GM19455 (cell line): Measurements from ENCODE around the gene WDR33.

ENCODE experiments used
- ATAC-seq: cut with Tn5 transposase; IDR thresholded peaks from one replicate; pipeline ENCODE4 v1.9.1; 2021; ENCODE audit not compliant: unreplicated experiment

WDR33 gene

DNA sequence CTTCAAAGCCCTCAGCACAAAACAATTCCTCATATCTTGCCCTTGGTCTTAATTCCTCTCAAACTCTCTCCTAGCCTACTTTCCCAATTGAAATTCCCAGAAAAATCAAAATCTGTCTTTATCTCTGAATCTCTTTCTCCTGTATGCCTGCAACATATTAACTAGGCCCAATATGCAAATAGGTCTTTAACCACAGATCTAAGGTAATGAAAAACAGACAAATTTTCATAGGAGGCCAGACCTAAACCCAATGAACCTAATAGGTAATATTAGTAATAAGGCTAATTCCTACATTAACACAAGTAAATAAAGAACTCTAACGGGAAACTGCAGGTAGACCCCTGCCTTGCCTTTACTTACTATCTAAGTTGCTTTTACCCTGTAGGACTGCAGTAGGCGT is 41.4 kb downstream of the WDR33 start:
- ATAC-seq: no peak

DNA sequence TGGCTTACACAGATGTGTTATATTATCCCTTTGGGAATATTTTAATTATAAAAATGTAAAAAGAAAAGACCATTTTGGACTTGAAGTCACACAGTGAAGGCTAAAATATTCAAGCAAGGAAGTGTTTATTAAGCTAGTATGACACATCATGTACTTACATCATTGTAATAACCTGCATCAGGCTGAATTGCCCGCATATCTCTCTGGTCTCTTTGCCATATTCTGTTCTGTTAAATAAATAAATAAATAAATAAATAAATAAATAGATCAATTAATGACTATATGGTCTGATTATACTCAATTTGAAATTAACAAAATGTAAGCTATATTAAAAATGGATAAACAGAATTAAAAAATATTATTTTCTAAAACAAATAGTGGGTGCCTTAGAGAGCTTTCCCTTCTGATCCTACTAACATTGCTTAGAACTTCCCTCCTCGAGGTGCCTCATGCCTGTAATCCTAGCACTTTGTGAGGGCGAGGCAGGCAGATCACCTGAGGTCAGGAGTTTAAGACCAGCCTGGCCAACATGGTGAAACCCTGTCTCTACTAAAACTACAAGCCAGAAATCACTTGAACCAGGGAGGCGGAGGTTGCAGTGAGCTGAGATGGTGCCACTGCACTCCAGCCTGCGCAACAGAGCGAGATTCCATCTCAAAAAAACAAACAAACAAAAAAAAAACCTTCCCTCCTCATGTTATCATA is 42.0 kb downstream of the WDR33 start:
- no peak for ATAC-seq

DNA sequence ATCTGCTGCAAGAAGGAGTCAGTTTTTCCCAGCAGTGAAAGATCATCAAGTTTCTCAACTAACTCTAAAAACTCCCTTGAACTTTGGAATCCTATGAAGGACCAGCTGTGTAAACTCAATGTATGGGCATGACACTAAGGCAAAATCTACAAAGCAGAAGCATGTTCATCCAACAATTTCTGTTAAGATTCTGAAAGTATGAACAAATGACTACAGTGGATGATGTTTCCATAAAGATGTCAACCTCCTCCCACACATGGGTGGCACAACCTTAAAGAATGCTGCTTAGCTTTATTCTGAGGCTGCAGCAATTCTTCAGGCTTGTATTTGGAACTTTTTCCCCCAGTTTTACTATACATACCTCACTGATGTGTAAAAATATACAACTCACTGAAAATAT is 47.2 kb downstream of the WDR33 start:
- ATAC-seq: no peak

DNA sequence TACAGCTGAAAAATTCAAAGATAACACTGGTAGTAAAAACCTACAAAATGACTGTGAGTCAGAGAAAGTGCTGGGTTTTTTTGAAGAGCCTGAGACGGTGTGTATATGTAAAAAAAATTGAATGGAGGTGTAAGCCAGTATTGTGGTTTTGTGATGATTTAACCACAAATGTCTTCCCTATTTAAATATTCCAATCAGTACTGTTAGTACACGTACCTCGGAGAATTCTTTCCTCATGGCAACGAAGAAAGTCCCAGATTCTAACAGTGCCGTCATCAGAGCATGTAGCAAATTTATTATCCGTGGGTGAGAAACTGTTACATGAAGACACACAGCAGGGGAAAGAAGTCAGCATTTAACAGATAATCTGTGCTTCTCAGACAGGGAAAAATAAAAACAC is 48.1 kb downstream of the WDR33 start:
- no peak for ATAC-seq

DNA sequence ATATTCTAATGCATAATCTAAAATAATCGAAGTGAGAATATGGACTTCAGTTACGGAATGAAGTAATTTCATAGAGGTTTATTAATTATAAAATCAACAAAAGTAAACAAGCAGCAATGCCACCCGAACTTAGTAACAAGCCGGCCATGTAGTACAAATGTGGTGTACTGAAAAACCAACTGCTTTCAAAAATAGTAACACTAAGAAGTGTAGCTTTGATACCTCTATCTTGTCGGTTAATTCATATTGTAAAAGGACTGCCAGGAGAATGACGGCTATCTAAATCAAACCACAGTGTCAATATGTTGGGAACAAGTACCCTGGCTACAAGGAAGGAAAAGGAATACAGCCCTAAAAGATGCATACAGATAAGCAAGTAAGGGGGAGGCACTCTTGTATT is 48.5 kb downstream of the WDR33 start:
- no peak for ATAC-seq

DNA sequence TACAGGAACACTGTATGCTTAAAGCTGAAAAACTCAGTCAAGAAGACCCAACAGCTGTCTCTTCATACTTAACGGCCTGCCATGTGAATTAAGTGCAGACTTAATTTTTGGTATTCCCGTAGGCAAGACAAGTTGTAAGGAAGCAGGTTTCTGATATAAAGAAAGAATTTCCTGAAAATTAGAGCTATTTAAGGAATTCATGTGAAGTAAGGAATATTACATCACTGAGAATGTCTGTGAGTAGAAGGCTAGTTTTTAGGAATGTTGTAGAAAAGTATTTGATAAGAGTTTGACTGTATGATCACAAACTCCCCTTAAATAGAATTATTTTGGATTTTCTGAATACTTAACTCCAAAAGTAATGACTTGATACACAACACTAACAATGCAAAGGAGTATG is 51.0 kb downstream of the WDR33 start:
- ATAC-seq: no peak

DNA sequence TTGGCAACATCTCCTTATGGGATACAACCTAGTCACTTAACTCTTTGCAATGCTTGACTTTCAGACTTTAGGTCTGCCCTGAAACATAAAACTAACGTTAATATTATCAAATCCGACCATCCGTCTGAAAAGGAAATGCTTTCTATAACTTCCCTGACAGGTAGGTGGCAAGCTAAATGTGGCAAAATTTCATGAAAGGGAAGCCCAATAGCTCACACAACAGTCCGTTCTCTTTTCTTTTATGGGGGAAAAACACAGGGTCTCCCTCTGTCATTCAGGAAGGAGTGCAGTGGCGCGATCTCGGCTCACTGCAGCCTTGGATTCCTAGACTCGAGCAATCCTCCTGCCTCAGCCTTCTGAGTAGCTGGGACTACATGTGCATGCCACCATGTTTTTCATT is 56.8 kb downstream of the WDR33 start:
- no peak for ATAC-seq

DNA sequence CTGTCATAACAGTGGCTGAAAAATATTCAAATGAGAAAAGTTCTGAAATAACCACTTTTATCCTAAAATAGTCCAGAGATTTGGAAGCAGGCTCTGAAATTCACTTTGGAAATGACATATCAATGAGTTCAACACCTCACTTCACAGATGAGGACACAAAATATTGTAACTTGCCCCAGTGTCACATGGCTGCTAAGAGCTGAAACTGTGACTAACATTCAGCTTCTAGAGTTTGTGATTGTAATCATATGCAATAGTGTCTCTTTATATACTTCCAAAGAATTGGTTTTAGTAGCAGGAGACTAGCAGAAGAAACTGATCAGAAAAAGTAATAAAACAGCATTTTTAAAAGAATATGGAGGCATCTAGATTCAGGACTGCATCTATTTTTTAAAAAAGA is 57.6 kb downstream of the WDR33 start:
- ATAC-seq: no peak

DNA sequence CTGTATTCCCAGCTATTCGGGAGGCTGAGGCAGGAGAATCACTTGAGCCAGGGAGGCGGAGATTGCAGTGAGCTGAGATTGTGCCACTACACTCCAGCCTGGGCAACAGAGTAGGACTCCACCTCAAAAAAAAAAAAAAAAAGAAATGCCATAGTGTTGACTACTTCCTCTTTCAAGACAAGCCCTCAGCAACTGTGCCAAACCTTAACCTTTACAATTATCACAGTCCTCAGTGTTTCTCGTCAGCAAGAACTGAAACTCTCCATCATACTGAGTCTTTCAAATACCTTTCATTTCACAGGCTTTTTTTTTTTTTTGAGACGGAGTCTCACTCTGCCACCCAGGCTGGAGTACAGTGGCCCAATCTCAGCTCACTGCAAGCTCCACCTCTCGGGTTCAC is 61.4 kb downstream of the WDR33 start:
- ATAC-seq: peak; percentile 95

DNA sequence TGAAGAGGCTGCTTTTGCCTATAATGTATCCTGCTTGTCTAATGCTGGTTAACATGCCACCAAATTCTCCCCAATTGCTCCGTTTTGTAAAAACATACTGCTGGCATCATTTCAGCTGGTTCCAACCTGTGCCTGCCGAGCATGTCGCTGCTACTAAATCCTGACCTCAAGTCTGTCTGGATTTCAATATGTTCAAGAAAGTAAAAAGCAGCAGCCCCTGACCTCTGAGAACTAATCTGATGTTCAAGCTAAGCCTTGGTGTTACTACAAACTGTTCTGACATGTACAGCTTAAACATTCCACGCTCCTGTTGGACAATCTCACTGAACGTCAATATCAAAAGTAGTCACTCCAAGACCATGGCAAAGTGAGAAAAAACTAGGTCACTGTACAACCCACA is 63.4 kb downstream of the WDR33 start:
- no peak for ATAC-seq

DNA sequence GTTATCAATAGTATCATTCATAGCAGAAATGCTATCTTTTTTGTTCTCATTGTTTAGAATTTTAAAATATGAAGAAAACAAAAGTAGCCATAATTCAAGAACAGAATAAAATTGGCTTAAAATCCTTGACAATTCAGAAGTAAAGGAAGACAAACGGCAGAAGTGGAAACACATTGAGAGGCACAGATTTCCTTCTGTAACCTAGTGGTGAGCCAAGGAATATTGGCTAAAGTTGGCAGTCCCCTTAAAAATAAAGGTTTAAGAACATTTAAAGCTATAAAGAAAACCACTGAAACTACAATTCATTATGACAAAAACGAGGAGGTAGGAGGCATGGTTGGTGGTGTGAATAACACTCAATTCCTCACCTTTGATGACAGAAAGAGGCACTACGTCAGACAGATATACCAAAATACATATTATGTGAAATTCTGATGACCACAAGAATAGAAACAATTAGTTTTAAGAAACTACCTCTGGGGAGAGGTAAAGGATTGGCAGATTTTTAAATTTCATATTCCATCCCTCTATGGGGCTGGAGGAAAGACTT is 67.4 kb downstream of the WDR33 start:
- no peak for ATAC-seq

DNA sequence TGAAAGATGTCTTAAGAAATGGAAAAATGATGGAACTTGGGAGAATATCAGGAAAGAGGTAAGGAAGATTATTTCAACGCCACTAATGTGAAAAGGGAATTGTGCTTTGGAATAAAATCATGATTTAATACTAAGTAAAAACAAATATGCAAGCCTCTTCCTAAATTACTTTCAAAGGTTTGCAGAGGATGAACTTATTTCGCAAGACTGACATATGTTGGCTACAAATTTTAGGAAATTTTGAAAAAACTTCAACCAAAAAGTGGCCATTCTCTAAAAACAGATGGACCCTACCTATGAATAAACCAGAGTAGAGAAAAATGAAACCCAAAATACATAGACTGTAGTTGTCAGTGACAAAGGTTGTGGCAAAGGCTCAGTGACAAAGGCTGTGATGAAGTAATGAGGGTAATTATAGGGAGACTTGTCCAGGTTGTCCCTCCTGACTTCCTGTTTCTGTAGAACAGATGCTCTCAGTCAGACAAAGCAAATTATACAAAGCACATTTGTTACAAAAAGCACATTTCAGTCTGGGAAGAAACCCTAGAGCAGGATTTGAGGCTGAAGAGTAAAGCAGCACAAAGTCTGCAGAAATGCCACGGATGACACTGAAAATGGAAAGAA is 70.2 kb downstream of the WDR33 start:
- no peak for ATAC-seq

DNA sequence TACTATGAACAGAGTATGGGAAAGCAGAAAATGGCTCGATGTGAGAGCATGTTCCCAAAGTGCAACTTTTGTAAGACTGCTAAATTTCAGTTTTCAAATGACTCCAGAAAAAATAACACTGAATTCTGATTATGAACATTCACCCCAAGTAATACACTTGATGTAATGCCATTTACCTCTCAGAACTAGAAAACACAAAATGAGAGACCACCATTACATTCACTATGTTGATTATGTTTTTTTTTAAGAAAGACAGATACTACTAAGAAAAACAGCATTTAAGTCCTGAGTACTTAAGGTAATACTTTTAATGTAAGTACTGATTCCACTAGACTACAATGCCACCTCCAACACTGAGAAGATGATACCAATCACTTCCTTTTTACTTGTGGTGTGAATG is 71.2 kb downstream of the WDR33 start:
- no peak for ATAC-seq

DNA sequence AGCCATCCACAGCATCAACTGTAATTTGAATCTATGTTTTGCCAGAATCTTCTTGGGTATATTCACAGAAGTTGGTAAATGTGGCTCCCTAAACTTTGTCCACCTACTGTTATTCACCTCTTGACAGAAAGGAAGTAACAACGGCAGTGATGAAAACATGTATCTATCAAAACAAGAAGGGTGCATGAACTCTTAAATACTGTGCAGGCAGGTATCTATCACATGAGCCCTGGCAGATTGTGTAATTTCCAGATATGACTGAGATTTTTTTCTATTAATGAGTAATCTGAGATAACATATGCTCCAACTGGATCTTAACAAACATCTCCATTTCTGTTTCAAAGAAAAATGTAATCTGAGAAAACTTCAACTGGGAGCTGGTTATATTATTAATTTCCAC is 73.1 kb downstream of the WDR33 start:
- no peak for ATAC-seq

DNA sequence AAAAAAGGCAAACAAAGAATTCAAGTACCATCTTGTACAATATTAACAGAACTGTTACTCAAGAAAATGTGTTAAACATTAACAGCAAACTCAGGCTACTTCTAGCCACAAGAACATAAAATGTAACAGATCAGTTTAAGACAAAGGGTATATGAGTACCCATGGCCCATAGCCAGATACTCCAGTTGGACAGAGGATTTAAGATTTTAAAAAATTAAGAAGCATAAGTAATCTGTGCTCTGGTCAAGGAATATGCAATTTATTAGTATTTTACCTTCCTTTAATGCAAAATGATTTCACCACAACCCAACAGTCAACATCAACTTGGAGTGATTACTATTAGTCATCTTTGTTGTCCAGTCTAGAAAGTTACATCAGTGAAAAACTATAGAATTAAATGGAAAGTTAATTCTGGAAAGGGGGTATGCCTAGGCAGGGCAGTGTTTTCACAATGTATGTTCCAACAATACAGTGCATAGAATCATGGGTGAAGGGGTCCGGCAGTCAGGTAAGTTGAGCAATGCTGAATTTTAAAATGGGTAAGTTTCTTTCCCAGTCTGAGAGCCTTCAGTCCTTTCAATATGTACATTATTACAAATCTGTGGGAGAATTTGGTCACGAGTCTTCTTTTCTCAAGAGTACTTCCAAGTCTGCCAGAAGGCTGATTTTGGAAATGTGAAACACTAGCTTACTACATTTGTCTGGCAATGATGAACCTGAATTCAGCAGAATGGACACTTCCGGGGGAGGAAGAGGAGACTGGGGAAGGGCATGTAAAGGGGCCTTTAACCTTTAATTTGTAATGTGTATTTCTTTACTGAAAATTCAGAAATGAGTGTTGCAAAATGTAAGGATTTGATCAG is 75.2 kb downstream of the WDR33 start:
- ATAC-seq: no peak

DNA sequence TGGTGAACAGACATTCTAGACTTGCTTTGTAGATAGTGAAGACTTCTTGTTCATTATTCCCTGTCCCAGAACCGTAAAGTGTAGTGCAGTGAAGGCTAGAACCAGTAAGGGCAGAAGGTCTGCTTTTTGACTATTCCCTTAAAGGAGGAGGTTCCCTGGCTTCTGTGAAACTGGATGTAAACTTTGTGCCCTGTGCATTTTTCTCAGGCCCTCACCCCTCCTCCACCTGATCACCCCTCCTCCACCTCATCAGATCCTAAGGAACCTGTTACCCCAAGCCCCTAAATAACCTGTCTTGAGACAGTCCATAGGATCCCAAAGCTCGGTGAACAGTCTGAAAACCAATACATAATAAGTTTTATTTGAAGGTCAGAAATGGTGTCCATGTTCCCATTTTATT is 75.9 kb downstream of the WDR33 start:
- no peak for ATAC-seq

DNA sequence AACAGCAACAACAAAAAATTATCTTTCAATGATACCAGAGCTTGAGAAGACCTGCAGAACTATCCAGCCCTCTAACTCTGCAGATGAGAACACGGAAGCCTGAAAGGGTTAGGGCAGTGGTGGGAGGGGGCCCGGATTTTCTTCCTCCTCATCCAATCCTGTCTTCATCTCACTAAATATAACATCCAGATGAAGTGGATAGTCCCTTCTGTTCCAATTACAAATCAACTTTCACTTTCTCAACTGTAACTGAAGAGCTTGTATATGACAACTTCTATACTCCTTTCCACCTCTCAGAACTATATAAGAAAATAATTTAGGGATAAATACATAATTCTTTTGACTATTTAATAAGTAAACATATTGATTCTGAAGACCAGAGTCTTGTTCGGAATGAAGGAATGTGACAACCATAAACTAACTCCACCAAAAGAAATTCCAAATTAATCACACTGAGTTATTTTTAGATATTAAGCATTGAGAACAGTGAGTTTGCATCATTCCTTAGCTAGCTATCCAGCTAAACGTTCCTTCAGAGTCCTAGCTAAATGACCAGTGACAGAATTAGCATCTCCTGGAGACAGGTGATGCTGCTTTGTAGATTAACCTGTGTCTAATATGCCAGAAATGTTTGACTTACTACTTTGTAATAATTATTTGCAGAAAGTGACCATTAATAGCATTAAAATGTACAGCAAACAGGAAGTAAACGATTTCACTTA is 77.0 kb downstream of the WDR33 start:
- ATAC-seq: no peak

DNA sequence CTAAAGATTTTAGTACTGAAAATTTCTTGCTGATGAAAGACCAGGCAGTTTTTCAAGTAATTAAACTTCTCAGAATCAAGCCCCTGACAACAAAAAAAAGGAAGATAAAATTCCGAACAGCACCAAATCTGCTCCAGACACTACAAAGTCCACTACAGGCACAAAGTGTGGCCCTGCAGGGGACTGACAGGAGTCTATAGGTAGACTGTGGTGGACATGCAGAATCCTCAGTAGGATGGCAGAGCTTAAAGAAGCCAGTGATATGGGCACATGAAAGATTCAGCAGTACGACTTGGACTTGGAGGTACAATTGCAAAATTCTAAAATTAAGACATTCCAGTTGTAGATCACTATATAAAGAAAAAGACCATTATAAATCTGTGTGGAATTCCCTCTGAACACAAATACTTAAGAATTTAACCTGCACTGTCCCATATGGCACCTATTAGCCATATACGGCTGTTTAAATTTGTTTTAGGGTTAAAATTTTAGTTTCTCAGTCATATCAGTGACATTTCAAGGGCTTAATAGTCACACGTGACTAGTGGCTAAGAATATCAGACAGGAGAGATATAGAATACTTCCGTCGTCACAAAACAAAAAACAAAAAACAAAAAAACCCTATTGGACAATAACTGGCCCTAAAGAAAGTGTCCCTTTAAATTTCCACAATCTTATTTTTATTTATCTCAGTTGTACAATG is 77.7 kb downstream of the WDR33 start:
- ATAC-seq: no peak

DNA sequence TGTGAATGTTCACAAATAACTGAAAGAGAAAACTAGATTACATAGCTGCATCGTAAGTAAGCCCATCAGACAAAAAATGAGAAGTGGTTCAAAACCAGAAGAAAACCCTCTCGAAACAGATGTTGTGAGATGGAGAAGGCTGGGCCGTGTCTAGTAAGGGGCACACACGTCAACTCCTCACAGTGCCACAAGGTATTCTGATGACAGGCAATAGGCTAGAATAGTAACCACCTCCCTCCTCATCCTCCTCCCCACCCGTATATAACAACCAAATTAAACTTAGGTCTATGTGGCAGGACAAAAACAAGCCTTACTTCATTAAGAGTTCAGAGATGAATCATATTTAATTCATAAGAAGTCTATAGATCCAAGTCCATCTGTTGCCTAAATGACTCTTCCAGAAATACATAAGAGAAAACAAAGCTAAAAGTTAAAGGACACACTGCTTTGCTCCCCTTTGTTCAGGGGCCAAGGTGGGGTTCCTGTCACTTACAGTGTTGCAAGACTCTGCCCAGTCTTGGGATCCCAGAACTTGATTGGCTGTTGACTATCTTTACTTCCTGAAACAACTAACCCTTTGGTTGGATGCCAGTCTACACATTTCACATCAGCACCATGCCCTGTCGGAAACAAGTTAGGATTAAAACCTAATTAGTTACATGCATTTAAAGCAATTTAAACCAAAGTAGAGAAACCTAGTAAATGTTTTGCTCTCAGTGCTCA is 84.7 kb downstream of the WDR33 start:
- ATAC-seq: no peak

DNA sequence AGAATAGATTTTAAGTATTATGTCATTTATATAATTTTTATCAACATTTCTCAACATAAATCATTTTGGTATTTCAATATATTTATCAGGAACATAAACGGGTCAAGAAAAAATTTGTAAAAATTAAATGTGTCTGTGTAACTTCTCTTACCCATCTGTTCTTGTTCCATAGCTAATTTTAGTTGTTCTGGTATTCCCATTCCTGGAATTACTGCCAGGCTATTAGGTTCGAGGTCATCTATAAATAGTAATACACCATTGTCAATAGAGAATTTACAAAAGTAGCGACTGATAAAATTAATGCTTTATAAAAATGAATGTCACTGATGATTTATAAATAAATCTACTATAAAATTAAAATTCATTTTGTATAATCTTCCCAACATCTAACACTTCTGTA is 88.2 kb downstream of the WDR33 start:
- no peak for ATAC-seq
